ENCODE data around the gene ITM2C. TPM values are rescaled to one million over a fixed set of nuclear protein-coding genes. Genes with fewer than 3 reads are reported as not detected.

The ITM2C gene
- total RNA-seq, 1 experiment from 2014 or later = 184 TPM

DNA sequence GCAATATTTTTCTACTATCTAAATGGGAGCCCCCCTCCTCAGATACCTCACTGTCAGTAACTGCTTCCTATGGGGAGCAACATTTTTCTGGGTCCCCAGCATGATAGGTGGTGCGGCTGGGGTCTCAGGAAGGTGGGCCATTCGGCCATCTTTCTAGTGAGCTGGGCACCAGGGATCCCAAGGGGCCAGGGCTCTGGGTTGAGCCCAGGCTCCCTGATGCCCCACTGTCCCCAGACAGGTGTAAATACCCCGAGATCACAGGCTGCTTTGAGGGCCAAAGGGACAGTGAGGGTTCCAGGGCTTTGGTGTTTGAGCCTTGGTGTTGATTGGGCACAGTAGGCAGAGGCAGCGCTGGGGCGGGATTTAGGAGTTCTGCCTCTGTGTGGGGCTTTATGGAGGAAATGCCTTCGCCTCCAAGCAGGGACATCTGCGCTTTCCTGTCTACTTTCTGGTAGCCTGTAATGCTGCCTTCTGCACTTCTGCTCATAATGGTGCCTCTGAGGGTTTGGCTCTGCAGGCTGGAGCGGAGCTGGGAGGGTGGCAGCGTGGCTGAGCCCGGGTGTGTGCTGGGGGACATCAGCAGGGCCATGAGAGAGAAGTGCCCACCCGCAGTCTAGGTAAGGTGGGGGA, 5.3 kb downstream of the ITM2C start:
- no peak for DNase-seq (ENCODE audit: low read depth, low spot score)
- in situ Hi-C loops (cut with HindIII; ENCODE audit: low pct_unique_long_range_greater_than_20kb, low sequenced_read_pairs) = no loop called here

DNA sequence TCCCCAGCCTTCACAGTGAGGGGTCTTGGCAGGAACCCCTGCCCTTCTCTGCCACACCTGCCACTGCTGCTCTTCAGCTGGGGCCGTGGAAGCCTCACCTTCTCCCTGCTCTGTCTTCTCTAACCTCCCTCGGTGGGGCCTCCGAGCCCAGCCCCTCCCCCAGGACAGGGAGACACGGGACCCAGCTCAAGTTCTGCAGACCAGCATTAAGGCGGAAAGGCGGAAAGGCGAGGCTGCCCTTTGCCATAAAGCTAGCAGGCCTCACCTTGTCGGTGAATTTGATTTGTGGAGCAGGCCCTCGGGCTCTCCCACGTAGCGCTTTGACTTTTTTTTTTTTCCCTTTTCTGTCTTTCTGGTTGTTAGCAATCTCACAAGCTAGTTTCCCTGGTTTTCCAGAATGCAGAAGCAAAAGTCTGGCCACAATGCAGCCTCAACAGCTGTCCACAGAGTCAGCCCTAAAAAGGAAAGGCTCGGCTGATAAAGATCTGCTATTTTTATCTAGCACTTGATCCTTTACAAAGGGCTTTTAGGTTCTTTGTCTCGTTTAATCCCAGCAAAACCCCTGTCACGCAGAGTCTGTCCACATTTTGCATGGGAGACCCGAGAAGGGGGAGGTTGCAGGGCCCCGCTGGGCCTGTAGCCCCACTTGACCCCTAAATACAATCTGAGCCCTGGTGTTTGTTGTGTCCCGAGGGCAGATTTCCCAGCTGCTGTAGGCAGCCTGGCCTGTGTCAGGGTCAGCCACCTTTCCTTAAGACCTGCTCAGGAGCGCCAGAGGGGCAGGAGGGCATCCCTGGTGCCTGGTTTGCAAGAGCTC, 6.0 kb downstream of the ITM2C start:
- no peak for DNase-seq (ENCODE audit: low read depth, low spot score)
- in situ Hi-C loops (cut with HindIII; ENCODE audit: low pct_unique_long_range_greater_than_20kb, low sequenced_read_pairs) = no loop called here

DNA sequence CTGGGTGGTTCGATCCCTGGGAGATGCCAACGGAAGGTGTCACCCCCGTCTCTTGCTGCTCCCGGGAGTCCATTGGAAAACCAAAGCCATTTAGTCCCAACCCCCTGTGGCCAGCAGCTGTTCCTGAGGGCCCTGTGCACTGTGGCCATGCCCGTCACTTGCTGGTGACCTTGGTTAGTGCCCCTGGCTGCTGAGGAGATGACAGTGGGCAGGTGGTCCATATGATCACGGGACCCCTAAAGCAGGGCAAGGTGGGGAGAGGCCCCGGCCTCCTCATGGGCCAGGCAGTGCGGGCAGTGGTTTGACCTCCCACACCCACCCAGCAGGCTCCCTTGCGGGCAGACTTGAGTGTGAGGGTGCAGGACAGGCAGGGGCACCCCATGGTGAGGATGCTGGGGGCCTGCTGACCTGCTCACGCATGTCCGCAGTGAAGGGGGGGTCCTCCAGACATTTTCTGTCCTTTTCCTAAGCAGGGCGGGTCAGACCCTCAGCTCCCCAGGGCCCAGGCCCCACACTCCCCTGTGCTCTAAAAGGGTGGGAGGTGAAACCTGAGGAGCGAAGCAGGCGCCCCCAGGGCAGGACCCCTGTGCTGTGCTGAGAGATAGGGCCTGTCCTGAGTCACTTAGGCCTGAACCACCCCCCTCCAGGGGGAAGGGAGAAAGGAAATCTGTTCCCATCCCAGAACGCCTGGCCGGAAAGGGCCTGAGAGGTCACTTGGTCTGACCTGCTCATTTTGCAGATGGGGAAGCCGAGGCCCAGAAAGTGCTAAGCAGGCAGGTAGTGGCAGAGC, 6.8 kb downstream of the ITM2C start:
- DNase-seq (ENCODE audit: low read depth, low spot score) = no peak
- in situ Hi-C loops (cut with HindIII; ENCODE audit: low pct_unique_long_range_greater_than_20kb, low sequenced_read_pairs) = no loop called here

DNA sequence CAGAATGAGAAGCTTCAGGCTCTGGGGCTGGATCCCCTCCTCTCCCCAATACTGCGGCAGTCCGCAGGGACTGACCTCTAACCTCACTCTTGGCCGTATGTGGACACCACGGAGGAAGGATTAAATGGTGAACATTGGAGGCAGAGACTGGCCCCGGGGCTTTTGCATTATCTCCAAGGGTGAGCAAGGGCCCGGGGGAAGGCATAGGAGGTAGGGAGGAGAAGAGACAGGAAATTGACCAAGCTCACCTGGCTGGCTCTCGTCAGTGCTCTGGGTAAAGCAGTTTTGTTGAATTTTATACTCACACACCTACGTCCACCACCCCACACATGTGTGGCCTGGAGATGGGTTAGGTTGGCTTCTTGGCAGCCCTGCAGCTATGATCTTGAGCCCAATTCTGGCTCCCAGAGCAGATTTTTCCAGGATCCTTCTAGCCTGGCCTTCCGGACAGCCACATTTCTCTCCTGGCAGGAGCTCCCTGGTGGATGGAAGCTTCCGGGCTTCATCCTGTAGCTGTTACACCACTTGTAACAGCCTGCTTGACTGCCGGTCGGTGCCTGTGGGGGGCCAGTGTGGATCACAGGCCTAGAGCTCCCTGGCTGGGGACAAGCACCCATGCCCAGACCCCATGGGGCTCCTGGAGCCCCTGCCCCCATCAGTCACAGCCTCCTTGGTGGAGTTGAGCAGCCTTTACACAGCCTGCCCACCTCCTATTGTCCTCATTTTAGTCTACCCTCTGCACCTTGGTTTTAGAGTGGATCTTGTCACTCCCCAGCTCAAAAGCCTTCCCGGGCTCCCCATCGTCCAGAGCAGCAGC, 7.6 kb downstream of the ITM2C start:
- DNase-seq (ENCODE audit: low read depth, low spot score) = no peak
- in situ Hi-C loops (cut with HindIII; ENCODE audit: low pct_unique_long_range_greater_than_20kb, low sequenced_read_pairs) = no loop called here

DNA sequence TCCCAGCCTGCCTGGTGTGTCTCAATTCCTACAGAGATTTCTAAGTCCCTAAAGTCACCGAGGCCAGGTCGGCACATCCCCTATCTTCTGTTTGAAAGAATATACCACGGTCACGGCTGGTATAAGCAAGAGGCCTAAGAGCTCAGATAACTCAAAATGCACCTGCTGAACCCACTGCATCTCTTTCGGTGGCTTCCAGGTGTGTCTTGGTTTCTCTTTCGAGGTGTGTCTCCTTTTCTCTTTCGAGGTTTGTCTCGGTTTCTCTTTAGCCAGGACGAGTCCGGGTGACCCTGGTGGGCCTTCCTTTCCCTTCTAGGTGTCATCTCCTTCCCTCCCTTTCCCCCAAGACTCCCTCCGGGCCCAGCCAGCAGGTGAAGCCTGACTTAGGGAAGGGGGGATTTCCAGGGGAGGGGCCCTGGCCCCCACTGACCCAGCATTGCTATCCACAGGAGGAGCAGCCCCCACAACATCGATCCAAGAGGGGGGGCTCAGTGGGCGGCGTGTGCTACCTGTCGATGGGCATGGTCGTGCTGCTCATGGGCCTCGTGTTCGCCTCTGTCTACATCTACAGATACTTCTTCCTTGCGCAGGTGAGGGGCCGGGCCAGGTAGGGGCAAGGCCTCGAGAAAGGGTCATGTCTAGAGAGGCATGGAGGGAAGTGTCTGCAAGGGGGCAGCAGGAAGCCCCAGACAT, 8.4 kb downstream of the ITM2C start:
- in situ Hi-C loops (cut with HindIII; ENCODE audit: low pct_unique_long_range_greater_than_20kb, low sequenced_read_pairs) = no loop called here
- DNase-seq (ENCODE audit: low read depth, low spot score) = no peak

DNA sequence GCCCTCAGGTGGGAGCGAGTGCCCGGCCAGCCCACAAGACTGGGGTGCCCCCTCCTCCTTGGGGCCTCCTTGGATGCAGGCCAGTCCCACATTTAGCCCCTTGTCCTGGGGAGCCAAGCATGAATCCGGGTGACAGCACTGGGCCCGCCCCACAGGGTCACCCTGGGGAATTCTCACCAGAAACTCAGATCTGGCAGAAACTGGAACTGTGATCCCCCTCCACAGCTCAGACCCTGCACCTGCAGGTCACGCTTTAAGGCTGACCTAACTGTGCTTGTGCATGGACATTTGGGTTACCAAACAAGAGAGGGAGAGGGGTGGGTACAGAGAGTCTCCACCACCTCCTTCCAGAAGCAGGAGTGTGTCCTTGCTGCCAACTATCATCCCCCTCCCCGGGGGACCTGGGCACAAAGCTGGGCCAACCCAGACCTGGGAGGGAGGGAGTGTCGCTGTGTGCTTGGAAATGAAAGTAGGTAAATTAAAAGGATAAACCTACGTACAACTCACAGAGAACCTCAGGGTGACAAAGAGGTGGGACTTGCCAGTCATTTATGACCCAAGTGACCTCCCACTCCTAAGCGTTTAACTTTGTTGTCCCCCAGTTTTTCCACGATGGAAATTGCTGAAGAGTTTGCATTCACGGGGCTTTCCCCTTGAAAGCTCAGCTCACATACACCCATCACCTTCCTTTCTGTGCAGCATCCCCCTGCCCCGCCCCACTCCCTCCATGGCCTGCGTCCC, 9.1 kb downstream of the ITM2C start:
- no peak for DNase-seq (ENCODE audit: low read depth, low spot score)

DNA sequence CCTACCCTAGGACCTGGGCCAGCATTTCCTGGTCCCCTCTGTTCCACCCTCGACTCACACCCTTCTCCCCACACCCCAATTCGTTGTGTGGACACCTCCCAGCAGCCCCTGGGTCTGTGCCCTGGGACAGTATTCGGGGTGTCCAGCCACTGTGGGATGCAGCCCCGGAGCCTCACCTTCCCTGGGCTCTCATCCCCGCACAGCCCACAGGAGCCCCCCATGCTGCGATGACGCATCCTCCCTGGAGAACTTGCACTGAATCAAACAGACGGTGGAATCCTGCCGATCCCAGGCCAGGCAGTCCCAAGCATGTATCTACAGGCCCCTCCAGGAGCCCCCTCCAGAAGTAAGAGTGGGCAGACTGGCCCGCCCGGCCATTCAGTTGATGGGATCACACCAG, 9.7 kb downstream of the ITM2C start:
- in situ Hi-C loops (cut with HindIII; ENCODE audit: low pct_unique_long_range_greater_than_20kb, low sequenced_read_pairs) = no loop called here
- no peak for DNase-seq (ENCODE audit: low read depth, low spot score)

More for the DNA sequence above, 9.1 kb downstream of the ITM2C start:
- in situ Hi-C loops (cut with HindIII; ENCODE audit: low pct_unique_long_range_greater_than_20kb, low sequenced_read_pairs) = no loop called here

DNA sequence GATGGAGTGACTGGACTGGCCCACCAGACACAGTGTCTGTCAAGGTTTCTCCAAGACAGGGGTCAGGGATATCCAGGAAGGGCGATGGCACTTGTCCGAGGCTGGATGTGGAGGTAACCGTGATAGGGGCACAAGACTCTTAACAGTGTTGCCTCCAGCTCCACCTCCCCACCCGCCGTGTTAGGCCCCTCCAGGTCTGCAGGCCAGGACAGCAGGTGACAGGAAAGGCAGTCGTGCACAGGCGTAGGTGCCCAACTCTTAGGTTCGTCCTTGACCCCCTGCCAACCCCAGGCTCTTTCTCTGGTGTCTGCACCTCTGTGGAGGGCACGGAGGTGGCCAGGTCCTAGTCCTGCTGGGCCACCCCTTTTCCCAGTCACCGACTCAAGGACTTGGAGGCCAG, 10.1 kb downstream of the ITM2C start:
- in situ Hi-C loops (cut with HindIII; ENCODE audit: low pct_unique_long_range_greater_than_20kb, low sequenced_read_pairs) = no loop called here
- DNase-seq (ENCODE audit: low read depth, low spot score) = no peak

DNA sequence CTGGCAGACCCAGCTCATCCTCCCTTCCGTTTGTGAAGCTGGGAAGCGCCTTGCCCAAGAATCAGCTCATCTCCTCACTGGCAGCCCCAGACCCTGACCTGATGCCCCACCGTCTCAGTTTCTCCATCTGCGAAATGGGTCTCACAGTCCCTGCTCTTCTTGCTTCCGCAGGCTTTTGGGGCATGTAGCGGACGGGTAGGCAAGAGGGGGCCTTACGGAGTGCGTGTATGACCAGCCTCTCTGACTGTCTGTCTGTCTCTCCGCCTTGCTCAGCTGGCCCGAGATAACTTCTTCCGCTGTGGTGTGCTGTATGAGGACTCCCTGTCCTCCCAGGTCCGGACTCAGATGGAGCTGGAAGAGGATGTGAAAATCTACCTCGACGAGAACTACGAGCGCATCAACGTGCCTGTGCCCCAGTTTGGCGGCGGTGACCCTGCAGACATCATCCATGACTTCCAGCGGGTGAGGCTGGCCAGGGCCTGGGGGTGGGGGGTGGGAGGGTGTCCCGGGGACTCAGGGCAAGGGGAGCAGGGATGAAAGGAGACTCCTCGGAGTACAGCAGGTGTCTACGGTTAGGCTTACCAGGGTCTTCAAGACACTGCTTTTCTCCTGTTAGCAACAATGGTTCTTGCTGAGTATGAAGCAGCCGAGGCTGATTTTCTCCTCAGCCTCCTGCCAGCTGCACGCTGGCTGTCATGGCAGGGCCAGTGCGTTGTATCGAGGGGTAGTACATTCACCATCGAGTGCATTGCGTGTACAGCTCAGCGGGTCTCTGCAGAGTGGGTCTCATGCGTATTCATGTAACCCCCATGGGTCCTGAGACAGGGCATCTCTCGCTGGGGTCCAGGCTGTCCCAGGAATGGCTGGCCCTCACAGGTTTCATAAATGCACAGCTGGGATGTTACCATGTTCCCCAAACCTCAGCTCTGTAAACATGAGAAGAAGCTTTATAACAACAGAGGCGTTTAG, 10.9 kb downstream of the ITM2C start:
- in situ Hi-C loops (cut with HindIII; ENCODE audit: low pct_unique_long_range_greater_than_20kb, low sequenced_read_pairs) = no loop called here
- DNase-seq (ENCODE audit: low read depth, low spot score) = no peak

DNA sequence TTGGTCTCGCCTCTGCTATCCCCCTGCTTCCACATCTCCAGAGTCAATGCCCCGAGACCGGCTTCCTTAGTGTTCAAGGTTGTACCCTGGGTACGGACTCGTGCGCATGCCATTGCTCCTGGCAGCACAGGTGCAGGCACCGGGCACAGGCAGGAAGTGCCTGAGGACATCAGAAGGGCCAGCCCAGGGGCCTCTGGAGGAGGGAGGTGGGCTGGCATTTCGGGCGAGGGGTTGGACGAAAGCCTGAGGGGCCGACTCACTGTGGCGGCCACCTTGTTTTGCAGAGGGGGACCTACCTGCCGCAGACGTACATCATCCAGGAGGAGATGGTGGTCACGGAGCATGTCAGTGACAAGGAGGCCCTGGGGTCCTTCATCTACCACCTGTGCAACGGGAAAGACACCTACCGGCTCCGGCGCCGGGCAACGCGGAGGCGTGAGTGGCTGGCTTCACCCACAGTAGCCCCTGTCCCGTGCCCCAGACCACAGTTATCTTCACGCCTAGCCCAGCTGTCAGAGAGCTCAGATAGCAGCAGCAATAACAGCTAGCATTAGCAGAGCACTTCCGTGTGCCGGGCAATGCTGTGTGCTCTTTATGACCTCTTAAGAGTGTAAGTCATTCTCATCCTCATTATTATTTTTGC, 12.5 kb downstream of the ITM2C start:
- no peak for DNase-seq (ENCODE audit: low read depth, low spot score)
- in situ Hi-C loops (cut with HindIII; ENCODE audit: low pct_unique_long_range_greater_than_20kb, low sequenced_read_pairs) = no loop called here

DNA sequence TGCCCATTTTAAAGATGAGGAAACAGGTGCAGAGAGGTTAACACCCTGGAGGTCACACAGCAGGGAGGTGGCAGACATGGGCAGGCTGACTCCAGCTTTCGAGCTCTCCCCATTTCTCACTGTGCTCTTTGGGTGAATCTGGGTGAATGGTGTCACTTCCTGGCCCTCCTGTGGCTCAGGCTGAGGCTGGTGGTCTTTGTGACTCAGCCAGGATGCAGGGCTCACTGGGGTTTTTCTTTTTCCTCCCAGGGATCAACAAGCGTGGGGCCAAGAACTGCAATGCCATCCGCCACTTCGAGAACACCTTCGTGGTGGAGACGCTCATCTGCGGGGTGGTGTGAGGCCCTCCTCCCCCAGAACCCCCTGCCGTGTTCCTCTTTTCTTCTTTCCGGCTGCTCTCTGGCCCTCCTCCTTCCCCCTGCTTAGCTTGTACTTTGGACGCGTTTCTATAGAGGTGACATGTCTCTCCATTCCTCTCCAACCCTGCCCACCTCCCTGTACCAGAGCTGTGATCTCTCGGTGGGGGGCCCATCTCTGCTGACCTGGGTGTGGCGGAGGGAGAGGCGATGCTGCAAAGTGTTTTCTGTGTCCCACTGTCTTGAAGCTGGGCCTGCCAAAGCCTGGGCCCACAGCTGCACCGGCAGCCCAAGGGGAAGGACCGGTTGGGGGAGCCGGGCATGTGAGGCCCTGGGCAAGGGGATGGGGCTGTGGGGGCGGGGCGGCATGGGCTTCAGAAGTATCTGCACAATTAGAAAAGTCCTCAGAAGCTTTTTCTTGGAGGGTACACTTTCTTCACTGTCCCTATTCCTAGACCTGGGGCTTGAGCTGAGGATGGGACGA, 13.2 kb downstream of the ITM2C start:
- in situ Hi-C loops (cut with HindIII; ENCODE audit: low pct_unique_long_range_greater_than_20kb, low sequenced_read_pairs) = no loop called here
- DNase-seq (ENCODE audit: low read depth, low spot score) = no peak

DNA sequence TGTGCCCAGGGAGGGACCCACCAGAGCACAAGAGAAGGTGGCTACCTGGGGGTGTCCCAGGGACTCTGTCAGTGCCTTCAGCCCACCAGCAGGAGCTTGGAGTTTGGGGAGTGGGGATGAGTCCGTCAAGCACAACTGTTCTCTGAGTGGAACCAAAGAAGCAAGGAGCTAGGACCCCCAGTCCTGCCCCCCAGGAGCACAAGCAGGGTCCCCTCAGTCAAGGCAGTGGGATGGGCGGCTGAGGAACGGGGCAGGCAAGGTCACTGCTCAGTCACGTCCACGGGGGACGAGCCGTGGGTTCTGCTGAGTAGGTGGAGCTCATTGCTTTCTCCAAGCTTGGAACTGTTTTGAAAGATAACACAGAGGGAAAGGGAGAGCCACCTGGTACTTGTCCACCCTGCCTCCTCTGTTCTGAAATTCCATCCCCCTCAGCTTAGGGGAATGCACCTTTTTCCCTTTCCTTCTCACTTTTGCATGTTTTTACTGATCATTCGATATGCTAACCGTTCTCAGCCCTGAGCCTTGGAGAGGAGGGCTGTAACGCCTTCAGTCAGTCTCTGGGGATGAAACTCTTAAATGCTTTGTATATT, 14.0 kb downstream of the ITM2C start:
- in situ Hi-C loops (cut with HindIII; ENCODE audit: low pct_unique_long_range_greater_than_20kb, low sequenced_read_pairs) = no loop called here
- DNase-seq (ENCODE audit: low read depth, low spot score) = no peak

DNA sequence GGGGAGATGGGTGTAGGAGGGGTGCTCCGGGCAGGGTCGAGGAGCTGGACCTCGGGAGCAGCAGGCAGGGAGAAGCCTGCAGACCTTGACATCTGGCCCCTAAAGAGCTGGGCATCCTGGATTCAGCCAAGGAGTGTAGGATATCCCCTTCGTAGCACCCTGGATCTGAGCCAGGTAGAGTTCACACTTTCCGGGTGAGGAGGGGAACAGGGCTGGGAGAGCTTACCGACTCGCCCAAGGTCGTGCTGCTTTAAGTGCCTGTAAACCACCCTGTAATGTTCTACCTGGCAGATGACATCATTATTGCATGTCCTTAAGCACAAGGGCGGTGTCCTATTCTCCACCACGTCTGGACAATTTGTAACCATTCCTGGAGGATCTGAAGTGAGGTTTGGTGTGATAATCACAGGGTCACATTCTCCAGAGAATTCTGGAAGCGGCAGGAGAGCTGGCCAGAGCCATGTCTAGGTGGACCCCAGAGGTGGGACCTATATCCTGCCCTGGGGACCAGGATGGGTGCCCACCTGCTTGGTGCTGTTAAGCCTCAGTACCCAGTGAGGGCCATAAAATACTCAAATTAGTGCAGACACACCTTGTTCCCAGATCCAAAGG, 14.6 kb downstream of the ITM2C start:
- in situ Hi-C loops (cut with HindIII; ENCODE audit: low pct_unique_long_range_greater_than_20kb, low sequenced_read_pairs) = no loop called here
- DNase-seq (ENCODE audit: low read depth, low spot score) = no peak

DNA sequence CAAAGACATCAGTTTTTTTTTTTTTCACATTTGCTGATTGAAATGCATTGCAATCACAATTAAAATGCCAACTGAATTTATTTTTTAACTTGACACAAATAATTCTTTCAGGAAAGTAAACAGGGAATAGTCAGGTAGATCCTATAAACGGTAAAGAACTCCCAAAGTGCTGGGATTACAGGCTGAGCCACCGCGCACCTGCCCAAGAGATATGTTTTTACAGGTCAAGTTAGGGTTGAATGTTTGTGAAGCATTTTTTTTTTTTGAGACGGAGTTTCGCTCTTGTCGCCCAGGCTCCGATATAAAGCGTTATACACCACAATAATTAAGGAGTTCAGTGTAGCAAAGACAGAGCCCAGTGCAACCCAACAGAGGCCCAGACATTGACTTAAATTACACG, 15.1 kb downstream of the ITM2C start:
- in situ Hi-C loops (cut with HindIII; ENCODE audit: low pct_unique_long_range_greater_than_20kb, low sequenced_read_pairs) = no loop called here
- no peak for DNase-seq (ENCODE audit: low read depth, low spot score)
